Lung microvascular endothelial cell (primary cell): ENCODE data around the gene DRAM2. TPM values are rescaled to one million over a fixed set of nuclear protein-coding genes. Genes with fewer than 3 reads are reported as not detected.
"Not testable (repeated sequence)": the region's sequence is repeated elsewhere in the genome, so short reads cannot be mapped to it uniquely, and the experiment has no call there.

ENCODE experiments used
- DNase-seq, 2 donors: peaks; one replicate each; pipeline versions ENCODE4 v3.0.0 to v3.0.0-alpha.2; 2010; ENCODE audit warnings: low read depth in 2 of 2
- total RNA-seq: library from RNA; depleted of rRNA; stranded (reverse); fragments of >200 nt; gene quantifications from 2 replicates; pipeline ENCODE4 v1.2.1, GENCODE V29; 2014

DRAM2 gene
- total RNA-seq, 1 donor from 2014 or later = 35.5 TPM

DNA sequence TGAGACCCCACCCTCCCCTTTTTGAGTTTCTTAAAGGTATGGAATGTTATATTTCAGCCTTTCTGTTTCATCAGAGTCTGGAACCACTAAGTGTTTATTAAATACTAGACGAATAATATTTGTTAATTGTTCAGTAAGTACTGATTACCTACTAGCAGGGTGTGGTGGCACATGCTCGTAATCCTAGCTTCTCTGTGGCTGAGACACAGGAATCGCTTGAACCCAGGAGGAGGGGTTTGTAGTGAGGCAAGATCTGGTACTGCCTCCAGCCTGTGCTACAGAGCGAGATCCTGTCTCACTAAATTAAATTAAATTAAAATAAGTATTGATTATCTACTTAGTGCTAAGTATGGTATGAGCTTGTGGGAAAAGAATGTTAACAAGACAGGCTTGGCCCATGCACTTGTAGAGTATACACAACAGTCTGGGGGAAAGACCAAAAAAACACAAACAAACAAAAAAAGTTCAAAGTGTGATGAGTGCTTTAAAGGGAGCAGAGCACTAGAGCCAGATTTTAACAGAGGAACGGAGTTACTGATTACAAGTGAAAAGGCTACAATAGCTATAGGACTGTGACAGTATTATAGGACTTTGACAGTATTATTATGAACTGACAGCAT, 2.6 kb upstream of the DRAM2 start:
- DNase-seq = peak in 1 of 2 donors; percentile 3

DNA sequence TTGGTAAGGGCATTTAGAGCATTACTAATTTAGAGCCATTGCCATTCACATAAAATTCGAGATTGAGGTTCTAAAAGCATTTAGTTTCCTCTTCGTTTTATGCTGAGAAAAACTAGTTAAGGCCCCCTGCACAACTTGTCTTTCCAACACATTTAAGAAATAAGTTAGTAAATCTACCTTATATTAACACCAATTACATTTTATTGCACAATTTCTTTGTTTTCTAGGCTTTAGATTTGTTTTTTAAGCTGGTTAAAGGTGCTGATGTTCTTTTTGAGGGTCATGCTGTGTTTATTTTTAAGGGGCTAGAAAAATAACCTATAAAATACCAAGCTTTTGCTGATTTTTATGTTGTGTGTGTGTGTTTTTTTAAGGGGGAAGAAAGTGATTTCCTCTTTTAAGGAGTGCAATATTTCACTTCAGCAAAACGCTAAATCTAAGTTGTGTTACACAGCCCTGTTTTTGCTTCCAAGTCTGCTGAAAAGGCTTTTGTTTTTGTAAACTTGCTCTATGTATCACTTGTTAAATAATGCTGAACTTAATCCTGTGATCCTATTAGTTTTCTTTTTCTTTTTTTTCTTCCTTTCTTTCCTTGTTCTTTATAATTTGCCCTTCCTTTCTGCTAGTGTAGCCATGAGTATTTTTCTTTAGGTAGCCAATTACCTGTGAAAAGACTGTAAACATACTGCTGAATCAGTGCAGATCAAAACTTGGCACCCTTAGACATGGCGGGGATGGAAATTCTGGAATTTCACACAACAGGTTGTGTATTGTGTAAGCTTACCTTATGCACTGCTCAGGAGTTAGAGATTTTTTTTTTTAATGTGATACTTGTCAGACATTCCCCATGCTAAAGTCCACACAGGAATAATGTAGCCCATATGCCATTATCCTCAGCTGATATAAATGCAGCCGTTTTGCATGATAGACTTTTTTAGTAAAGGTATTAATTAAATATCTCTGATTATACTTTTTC, 1.6 kb upstream of the DRAM2 start:
- DNase-seq = no peak

DNA sequence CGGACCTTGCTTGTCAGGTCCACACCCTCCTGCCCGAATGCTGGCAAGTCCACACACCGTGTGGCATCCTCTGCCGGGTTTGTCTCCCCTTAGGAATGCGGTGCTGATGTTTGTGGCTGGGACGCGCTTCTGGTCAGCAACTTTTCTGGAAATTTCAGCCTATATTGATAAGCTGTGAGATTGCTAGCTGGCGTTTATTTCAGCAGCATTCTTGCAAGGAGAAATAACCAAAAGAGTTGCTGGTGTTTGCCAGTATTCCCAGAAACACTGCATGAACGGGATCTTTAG, 731 bp upstream of the DRAM2 start:
- DNase-seq = peak; percentile 65 to 68

DNA sequence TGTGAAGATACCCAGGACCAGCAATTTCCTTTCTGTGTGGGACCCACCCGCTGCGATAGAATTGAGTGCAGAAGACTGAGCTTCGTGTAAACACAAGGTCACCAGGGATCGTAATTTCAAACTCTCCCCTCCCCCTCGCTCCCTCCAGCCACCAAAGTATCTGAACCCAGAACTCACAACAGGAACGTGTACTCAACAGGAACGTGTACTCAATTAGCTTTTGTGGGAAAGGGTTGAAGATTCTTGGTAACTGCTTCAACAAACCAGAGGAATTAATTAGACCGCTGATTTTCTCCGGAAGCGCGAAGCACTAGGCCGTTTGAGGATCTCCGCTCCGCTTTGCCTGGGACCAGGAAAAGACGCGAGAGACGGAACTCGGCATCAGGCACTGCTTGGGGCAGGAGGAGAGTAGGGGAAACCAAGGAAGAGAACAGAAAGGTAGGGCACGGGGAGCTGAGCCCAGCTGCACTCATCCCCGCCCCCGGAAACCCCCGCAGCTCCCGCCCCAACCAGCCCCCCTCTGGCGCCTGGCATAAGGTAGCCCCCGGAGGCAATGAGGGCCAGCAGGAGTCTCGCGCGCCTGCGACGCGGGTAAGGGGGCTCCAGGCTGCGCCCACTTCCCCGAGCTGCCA, 453 bp downstream of the DRAM2 start:
- DNase-seq = peak; percentile 37 to 66

DNA sequence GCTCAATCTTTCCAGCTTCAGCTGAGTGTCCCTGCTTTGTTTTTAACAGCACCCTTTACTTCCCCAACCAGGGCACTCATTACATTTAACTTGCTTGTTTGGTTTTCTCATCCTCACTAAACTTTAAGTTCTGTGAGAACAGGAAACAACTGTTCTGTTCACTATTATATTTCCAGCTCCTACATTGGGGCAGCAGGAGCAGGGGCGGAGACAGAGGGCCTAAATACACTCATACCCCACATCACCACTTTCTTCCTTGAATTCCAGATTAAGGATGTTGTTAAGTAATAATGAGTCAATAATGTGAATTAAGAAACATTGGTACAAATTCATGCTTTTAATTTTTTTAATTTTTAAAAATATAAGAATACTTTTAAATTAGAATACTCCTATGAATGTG, 6.0 kb downstream of the DRAM2 start:
- no peak for DNase-seq

DNA sequence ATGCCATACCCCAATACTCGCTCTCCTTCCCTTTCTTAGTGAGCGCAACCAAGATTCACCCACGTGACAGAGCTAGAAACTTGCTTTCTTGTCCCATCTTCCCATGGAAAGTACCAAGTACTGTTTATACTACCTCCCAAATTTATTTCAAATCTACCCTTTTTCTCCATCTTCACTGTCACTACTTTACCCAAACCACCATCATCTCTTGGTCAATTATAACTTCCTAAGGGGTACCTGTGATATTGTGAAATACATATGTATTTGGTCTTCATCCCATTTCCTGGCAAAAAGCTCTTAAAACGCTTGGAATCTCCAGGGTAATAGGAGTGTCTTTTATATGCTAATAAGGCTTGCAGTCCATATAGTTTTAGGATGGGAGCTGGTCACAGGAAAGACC, 8.2 kb downstream of the DRAM2 start:
- no peak for DNase-seq

DNA sequence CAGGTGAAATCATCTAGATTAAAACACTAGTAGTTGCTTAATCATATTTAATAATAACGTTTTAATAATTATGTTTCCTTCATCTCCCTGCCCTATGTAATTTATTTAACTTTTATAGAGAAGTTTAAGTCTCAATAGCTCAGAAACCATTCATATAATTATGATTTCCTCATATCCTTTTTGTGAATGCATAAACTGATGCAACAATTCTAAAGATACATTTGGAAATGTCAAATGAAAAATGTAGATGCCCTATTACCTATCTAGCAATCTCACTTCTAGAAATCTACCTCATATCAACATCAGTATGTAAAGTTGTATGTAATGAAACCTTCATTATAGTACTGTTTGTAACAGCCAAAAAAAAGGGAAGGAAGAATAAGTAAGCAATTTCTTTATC, 10.5 kb downstream of the DRAM2 start:
- no peak for DNase-seq

DNA sequence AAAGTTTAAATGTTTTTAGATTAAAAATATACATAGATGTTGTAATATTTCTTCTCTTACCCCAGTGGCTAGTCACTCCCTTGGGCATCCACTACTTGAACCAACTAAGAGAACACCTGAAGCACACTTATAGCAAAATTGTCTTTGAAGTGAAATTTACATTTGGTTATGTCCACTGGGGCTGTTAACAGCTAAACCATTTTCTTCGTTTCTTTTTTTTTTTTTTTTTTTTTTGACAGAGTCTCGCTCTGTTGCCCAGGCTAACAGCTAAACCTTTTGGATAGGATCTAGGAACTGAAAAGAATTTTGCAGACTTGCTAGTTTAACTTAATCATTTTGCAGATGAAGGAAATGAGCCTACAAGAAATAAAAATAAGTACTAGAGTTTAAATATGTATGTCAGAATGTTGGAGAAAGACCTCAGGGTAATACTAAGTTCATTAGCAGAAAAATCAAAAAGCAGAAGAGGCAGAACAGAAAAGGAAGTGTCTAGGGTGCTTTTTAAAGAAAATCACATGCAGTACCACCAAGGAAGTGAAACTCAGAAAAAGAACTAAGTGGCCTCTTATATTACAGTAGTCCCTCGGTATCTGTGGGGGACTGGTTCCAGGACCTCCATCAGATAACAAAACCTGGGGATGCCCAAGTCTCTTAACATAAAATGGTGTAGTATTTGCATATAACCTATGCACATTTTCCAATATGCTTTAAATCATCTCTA, 11.8 kb downstream of the DRAM2 start:
- DNase-seq = no peak

DNA sequence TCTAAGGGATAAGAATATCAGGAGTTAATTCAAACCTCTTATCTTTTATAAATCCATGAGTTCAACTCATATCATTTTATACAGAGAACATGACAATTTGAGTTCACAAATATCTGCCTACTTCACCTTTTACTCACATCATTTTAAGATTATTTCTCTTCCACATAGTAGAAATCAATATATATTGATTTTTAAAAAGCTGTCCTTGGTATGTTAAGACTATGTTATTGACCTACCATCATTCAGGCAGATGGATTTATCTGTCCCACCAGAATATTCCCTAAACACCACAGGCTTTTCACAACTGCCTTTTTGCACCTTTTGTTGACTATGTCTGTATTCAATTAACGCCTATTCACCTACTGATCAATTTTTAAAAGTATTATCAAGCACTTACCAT, 13.5 kb downstream of the DRAM2 start:
- no peak for DNase-seq

DNA sequence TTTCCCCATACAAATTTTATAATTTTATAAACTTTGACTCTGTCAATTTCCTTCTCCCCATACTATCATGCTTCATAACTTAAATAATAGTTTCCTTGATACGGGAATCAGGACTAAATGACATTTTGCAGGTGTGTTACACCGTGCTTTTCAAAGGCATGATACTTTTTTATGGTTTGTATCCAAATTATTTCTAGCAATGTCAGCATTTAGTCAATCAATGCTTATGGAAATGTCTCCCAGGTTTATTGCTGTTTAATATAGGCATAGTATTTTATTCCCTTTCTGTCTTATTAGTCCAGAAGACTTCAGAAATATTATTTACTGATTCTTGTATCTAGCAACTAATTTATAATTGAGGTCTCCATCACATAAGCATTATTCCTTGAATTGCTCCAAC, 23.4 kb downstream of the DRAM2 start:
- no peak for DNase-seq

DNA sequence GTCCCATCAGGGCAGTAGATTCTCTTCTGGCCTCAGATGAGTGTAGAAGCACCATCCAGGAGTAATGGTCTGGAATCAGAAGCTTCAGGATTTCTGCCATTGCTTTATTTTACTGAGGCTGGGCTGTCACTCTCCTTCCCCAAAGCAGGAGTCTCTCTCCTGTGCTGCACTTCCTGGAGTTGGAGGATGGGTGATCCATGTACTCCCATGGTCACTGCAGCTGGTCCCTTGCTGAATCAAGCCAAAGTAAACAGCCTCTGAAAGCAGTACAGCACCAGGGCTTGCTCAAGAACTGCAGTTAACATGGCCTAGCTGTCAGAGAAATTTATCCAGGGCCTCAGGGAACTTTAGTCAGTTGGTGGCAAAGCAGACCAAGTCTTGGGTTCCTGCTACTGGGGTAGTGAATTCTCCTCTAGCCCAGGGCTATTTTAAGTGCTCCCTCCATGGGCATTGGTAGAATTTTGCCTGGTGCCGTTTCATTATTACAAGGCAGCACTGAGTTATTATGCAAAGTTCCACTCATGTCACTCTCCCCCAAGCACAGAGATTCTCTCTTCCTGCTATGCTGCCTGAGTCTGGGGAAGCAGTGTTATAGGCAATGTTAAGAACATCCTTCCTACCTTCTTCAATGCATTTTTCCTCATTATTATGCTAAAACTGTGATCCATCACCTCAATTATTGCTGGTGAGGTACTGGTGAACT, 29.5 kb downstream of the DRAM2 start:
- DNase-seq = peak in 1 of 2 donors; percentile 13

DNA sequence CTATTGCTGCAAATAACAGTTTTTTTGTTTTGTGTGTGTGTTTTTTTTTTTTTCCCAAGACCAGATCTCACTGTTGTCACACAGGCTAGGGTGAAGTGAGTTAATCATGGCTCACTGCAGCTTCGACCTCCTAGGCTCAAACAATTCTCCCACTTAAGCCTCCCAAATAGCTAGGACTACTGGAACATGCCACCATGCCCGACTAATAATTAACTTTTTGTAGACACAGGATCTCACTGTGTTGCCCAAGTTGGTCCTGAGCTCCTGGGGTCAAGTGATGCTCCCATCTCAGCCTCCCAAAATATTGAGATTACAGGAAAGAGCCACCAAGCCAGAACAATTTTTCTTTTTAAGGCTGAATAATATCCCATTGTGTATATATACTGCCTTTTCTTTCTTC, 34.9 kb downstream of the DRAM2 start:
- no peak for DNase-seq

DNA sequence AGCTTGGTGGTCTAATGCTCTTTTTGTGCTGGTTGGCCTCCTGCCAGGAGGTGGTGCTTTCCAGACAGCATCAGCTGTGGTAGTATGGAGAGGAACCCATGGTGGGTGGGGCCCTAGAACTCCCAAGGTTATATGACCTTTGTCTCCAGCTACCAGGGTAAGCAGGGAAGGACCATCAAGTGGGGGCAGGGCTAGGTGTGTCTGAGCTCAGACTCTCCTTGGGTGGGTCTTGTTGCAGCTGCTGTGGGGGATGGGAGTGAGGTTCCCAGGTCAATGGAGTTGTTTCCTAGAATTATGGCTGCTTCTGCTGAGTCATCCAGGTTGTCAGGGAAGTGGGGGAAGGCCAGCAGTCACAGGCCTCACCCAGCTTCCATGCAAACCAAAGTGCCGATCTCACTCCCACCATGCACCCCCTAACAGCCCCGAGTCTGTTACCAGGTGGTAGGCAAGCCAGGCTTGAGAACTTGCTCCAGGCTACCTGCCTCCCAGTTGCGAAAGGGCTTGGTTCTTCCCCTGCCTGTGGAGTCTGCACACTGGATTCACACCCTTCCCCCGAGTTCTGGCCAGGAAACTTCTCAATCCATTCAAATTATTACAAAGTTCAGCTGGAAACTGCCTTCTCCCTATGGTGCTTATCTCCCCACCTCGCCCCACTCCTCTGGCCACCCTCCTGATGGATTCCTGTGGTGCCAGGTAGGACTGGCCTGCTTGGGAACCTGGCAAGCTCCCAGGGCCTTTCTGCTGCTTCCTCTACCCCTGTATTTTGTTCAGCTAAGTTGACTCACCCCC, 37.8 kb downstream of the DRAM2 start:
- no peak for DNase-seq

DNA sequence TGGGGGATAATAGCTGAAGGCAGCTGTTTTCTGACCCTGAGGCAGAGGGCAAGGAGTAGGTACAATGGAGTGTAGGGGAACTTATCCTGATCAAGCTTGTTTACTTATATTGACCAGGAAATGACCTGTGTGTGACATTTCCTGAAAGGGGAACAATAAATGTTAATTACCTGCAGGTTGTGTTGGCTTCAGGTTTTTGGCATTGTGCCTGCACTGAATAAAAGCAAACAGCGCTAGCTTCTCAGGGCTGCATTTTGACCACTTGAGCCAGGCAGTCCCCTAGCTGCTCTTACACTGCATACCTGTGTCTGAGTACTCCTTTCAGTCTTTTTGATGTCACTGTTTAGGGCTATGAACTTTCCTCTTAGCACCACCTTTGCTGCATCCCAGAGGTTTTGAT, 40.6 kb downstream of the DRAM2 start:
- DNase-seq = peak; percentile 16 to 33

DNA sequence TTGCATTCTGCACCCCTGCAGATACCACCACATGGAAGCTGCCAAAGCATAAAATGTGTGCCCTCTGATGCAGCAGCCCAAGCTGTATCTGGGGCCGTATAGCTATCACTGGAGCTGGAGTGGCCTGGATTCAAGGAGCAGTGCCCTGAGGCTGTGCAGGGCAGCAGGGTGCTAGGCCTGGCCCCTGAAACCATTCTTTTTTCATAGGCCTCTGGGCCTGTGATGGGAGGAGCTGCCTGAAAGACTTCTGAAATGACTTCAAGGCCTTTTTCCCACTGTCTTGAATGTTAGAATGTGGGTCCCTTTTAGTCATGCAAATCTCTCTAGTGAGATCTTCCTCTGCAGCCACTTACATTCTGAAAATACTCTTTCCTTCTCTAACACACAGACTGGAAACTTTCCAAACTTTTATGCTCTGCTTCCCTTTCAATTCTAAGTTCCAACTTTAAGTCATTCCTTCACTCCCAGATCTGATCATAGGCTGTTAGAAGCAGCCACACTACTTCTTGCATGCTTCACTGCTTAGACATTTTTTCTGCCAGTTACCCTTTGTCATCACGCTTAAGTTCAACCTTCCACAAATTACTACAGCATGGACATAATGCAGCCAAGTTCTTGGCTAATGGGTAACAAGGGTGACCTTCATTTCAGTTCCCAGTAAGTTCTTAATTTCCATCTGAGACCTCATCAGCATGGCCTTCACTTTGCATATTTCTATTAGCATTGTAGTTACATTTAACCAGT, 42.4 kb downstream of the DRAM2 start:
- DNase-seq = no peak

DNA sequence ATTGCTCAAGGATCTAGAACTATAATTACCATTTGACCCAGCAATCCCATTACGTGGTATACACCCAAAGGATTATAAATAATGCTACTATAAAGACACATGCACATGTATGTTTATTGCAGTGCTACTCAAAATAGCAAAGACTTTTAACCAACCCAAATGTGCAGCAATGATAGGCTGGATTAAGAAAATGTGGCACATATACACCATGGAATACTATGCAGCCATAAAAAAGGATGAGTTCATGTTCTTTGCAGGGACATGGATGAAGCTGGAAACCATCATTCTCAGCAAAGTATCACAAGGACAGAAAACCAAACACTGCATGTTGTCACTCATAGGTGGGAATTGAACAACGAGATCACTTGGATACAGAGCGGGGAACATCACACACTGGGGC, 44.5 kb downstream of the DRAM2 start:
- DNase-seq = not testable (repeated sequence)

DNA sequence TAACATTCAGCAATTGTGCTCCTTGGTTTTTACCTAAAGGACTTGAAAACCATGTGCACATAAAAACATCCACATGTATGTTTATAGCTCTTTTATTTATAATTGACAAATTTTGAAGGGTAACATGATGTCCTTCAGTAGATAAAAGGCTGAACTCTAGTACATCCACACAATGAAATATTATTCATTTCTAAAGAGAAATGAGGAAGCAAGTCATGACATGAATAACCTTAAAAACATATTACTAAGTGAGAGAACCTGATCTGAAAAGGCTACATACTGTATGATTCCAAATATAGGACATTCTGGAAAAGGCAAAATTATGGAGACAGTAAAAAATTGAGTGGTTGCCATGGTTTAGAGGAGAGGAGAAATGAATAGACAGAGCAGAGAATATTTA, 50.3 kb downstream of the DRAM2 start:
- DNase-seq = no peak

DNA sequence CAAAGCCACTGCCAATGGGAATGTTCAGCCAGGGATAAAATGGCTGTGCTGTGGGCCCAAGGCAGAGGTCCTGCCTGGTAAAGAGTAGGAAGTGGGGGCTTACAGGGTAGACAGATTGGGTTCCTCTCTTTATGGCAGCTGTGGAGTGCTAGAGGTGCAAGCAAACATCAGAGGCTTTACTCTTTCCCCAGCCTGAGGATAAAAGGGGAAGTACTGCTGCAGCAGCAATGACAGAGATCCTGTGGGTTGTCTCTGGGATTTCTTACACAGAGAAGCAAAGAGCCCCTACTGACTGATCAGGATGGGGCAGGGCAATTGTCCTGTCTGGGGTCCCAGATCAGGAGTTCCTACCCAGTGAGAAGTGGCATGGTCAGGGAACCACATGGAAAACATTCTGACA, 54.2 kb downstream of the DRAM2 start:
- no peak for DNase-seq

DNA sequence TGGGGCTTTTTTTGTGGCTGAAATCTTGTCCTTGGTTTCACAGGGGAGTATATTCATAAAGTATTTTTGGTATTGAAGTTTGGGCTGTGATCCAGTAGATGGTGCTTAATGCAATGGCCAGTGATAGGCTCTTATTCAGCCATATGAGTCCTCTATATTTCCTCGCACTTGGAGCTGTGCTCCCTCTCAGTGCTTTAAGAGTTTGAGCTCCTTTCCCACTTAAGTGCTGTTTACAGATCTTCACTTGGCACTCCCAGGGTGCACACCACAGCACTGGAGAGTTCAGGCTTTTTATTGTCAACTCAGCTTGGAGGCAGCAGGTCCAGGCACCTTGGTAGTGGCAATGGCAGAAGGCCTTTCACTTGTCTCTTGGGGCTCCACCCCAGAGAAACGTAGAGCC, 54.9 kb downstream of the DRAM2 start:
- no peak for DNase-seq
